Middle frontal gyrus (tissue), 1 donor: ENCODE measurements around the gene ARID1A.
A peak's percentile ranks its signal among the peaks of the same experiment; 100 is the strongest.

Experiments
- DNase-seq: peaks from one replicate; pipeline ENCODE4 v3.0.0-alpha.2; 2015; ENCODE audit warnings: low spot score; ENCODE audit errors: extremely low spot score

The ARID1A gene

GRCh38 chr1:26758358-26758757 is 62.5 kb downstream of the ARID1A start:
- DNase-seq, result no peak

GRCh38 chr1:26759531-26759930 is 63.7 kb downstream of the ARID1A start:
- DNase-seq, result no peak

GRCh38 chr1:26761217-26761616 is 65.4 kb downstream of the ARID1A start:
- DNase-seq, result peak; percentile 10

- no peak for DNase-seq
Measured at GRCh38 chr1:26767714-26768113, 71.9 kb downstream of the ARID1A start.

- DNase-seq, result peak; percentile 3
Measured at GRCh38 chr1:26768755-26769154, 72.9 kb downstream of the ARID1A start.

- DNase-seq, result no peak
Measured at GRCh38 chr1:26771285-26771642, 75.4 kb downstream of the ARID1A start.

- no peak for DNase-seq
Measured at GRCh38 chr1:26771643-26772321, 76.0 kb downstream of the ARID1A start.

- no peak for DNase-seq
Measured at GRCh38 chr1:26772687-26773086, 76.9 kb downstream of the ARID1A start.

GRCh38 chr1:26774462-26774861 is 78.6 kb downstream of the ARID1A start:
- DNase-seq, result no peak

- DNase-seq, result no peak
Measured at GRCh38 chr1:26775666-26776065, 79.9 kb downstream of the ARID1A start.

GRCh38 chr1:26779098-26779668 is 83.4 kb downstream of the ARID1A start:
- no peak for DNase-seq

GRCh38 chr1:26780344-26780957 is 84.6 kb downstream of the ARID1A start:
- DNase-seq, result no peak

- no peak for DNase-seq
Measured at GRCh38 chr1:26781206-26781825, 85.5 kb downstream of the ARID1A start.

- no peak for DNase-seq
Measured at GRCh38 chr1:26782521-26783212, 86.9 kb downstream of the ARID1A start.

- no peak for DNase-seq
Measured at GRCh38 chr1:26783646-26784022, 87.8 kb downstream of the ARID1A start.

GRCh38 chr1:26784023-26784871 is 88.4 kb downstream of the ARID1A start:
- no peak for DNase-seq

GRCh38 chr1:26784886-26785285 is 89.1 kb downstream of the ARID1A start:
- DNase-seq, result no peak

- no peak for DNase-seq
Measured at GRCh38 chr1:26785611-26786436, 90.0 kb downstream of the ARID1A start.

GRCh38 chr1:26786437-26787380 is 90.9 kb downstream of the ARID1A start:
- DNase-seq, result no peak
